K562 (cell line): ENCODE results near the gene CFL1. TPM values are rescaled to one million over a fixed set of nuclear protein-coding genes. Genes with fewer than 3 reads are reported as not detected.

Experiments used
- CHD1 ChIP-seq: fragments of 200-600 bp; sonication (generic); IDR thresholded peaks from one replicate; pipeline ENCODE4 v1.6.1; 2012; ENCODE audit warnings: mild to moderate bottlenecking, moderate library complexity, low read length, inconsistent platforms
- CHD7 ChIP-seq: fragments of 200-600 bp; sonication (generic); IDR thresholded peaks from one replicate; pipeline ENCODE4 v1.6.1; 2012; ENCODE audit warnings: mild to moderate bottlenecking, low read depth, low read length, inconsistent platforms
- GTF2E2 ChIP-seq: fragments of 200-800 bp; sonication (Bioruptor generic); IDR thresholded peaks from 2 replicates; pipeline ENCODE4 v1.6.1; 2016; ENCODE audit warnings: missing genetic modification characterization, missing compliant biosample characterization
- L3MBTL2 ChIP-seq: fragments of 450-650 bp; IDR thresholded peaks from 2 replicates; pipeline ENCODE4 v1.6.1; 2016; ENCODE audit warnings: mild to moderate bottlenecking, moderate library complexity
- MEF2D ChIP-seq: conservative IDR thresholded peaks from 2 replicates; pipeline ENCODE4 v1.6.1; 2016; ENCODE audit warnings: low read depth, missing genetic modification characterization, missing compliant biosample characterization
- RBM22 ChIP-seq: fragments of 200-400 bp; formaldehyde crosslinking; IDR thresholded peaks from 2 replicates; pipeline ENCODE4 v1.6.1; 2018; ENCODE audit warnings: low read length, low read depth; ENCODE audit not compliant: poor library complexity, severe bottlenecking
- SMARCB1 ChIP-seq: IDR thresholded peaks from 2 replicates; pipeline ENCODE4 v1.6.1; 2011; ENCODE audit warnings: improper control_type of control experiment, low read depth; ENCODE audit not compliant: insufficient read length
- TOE1 ChIP-seq, 2 experiments: fragments of 450-650 bp in 1 of 2; sonication (generic) in 1 of 2; formaldehyde crosslinking in 1 of 2; IDR thresholded peaks; 2 replicates each; pipeline versions ENCODE4 v1.7.1 to v1.8.0; 2016 to 2022; ENCODE audit warnings: borderline replicate concordance in 2 of 2, mild to moderate bottlenecking in 2 of 2, antibody characterized with exemption in 1 of 2, inconsistent platforms in 1 of 2, low read depth in 1 of 2, missing genetic modification reagents in 1 of 2, moderate library complexity in 1 of 2
- ZNF253 ChIP-seq: fragments of 250-450 bp; sonication (Bioruptor Pico); conservative IDR thresholded peaks from 2 replicates; pipeline ENCODE4 v1.6.1; 2021; ENCODE audit warnings: mild to moderate bottlenecking
- polyA plus RNA-seq, 8 experiments: library from polyadenylated mRNA; depleted of rRNA in 4 of 8; stranded (reverse) in 5 of 8; unstranded in 3 of 8; fragments of >200 nt; fragmentation: Nextera tagmentation in 2 of 8; fragmentation: Illumina TruSeq in 1 of 8; extraction: Ambion mirVana in 2 of 8; extraction: Trizol in 1 of 8; gene quantifications; 2 replicates each; pipeline versions ENCODE4 v1.2.1 to v1.2.3, GENCODE V29; 2011 to 2014; ENCODE audit warnings: inconsistent platforms in 1 of 8, missing spikeins in 1 of 8
- total RNA-seq, 7 experiments: library from RNA; depleted of rRNA in 6 of 7; stranded (reverse); fragments of >200 nt in 6 of 7; fragmentation: Illumina TruSeq in 2 of 7; extraction: Trizol in 2 of 7; gene quantifications; 2 replicates each; pipeline versions ENCODE4 v1.2.1 to v1.2.3, GENCODE V29; 2011 to 2021; ENCODE audit warnings: low replicate concordance in 1 of 7
- TF ChIP-seq, protein P1 (sequence below), 2 experiments: fragments of 450-650 bp; IDR thresholded peaks; 2 replicates each; pipeline ENCODE4 v1.6.1; 2016
- TF ChIP-seq, protein P2 (sequence below): fragments of 250-450 bp; sonication (Bioruptor Pico); IDR thresholded peaks from 2 replicates; pipeline ENCODE4 v1.6.1; 2021; ENCODE audit warnings: mild to moderate bottlenecking

Gene CFL1
- total and polyA plus RNA-seq, 9 of the 15 experiments (the other 6 are each of a cell fraction or from before 2014, with no cell fraction given) = 105 to 1,101 (median 859) TPM

- TF ChIP-seq CHD7 = peak; percentile 73
- no peak for TF ChIP-seq ZNF253
- TF ChIP-seq, protein P1, sequence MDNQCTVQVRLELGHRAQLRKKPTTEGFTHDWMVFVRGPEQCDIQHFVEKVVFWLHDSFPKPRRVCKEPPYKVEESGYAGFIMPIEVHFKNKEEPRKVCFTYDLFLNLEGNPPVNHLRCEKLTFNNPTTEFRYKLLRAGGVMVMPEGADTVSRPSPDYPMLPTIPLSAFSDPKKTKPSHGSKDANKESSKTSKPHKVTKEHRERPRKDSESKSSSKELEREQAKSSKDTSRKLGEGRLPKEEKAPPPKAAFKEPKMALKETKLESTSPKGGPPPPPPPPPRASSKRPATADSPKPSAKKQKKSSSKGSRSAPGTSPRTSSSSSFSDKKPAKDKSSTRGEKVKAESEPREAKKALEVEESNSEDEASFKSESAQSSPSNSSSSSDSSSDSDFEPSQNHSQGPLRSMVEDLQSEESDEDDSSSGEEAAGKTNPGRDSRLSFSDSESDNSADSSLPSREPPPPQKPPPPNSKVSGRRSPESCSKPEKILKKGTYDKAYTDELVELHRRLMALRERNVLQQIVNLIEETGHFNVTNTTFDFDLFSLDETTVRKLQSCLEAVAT (IDR thresholded peaks at IDR 0.05) = peak in 1 of 2 experiments; percentile 22; a peak in 1 of 4 replicates
- TF ChIP-seq TOE1 (IDR thresholded peaks at IDR 0.05; ENCODE audit: borderline replicate concordance) = peak; percentile 41; the same call in 1 of the 2 replicates
- no peak for TF ChIP-seq TOE1 (CRISPR knock-in tag; IDR thresholded peaks at IDR 0.05; ENCODE audit: borderline replicate concordance, low read depth)
- peak; percentile 11 for TF ChIP-seq CHD1
- no peak for TF ChIP-seq SMARCB1
- TF ChIP-seq RBM22 = peak; percentile 77
- TF ChIP-seq MEF2D (tag) = no peak
- TF ChIP-seq, protein P2, sequence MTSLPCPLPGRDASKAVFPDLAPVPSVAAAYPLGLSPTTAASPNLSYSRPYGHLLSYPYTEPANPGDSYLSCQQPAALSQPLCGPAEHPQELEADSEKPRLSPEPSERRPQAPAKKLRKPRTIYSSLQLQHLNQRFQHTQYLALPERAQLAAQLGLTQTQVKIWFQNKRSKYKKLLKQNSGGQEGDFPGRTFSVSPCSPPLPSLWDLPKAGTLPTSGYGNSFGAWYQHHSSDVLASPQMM = no peak
- peak; percentile 13; the same call in 1 of the 2 replicates for TF ChIP-seq GTF2E2
- no peak for TF ChIP-seq L3MBTL2
Observed at GRCh38 chr11:65891219-65892136, 33.5 kb upstream of the CFL1 start (continued).
